K562 (cell line): Measurements from ENCODE around the gene PRSS8. TPM values are rescaled to one million over a fixed set of nuclear protein-coding genes. Genes with fewer than 3 reads are reported as not detected.

Experiments
- ATF1 ChIP-seq, 2 experiments: fragments of 450-650 bp in 1 of 2; IDR thresholded peaks; 2 replicates each; pipeline ENCODE4 v1.6.1; 2016; ENCODE audit warnings: missing compliant biosample characterization in 1 of 2, missing genetic modification characterization in 1 of 2
- CBX3 ChIP-seq, 2 experiments: IDR thresholded peaks; 1 replicate in 1 of 2; 2 replicates in 1 of 2; pipeline ENCODE4 v1.6.1; 2012; ENCODE audit warnings: inconsistent platforms in 2 of 2, low read length in 2 of 2, borderline replicate concordance in 1 of 2, control low read depth in 1 of 2
- CCNT2 ChIP-seq: IDR thresholded peaks from 2 replicates; pipeline ENCODE4 v1.6.1; 2011; ENCODE audit warnings: borderline replicate concordance, low read depth, mild to moderate bottlenecking, moderate library complexity, mixed read lengths, low read length; ENCODE audit not compliant: insufficient read length; ENCODE audit errors: extremely low read depth
- MYBL2 ChIP-seq, 2 experiments: fragments of 450-650 bp in 1 of 2; sonication (generic) in 1 of 2; formaldehyde crosslinking in 1 of 2; IDR thresholded peaks; 2 replicates each; pipeline versions ENCODE4 v1.6.1 to v1.8.1; 2017 to 2022; ENCODE audit warnings: borderline replicate concordance in 1 of 2, inconsistent platforms in 1 of 2, low read depth in 1 of 2, mild to moderate bottlenecking in 1 of 2, missing genetic modification reagents in 1 of 2, moderate library complexity in 1 of 2
- NR4A1 ChIP-seq, 2 experiments: fragments of 250-450 bp in 1 of 2; fragments of 450-650 bp in 1 of 2; sonication (Bioruptor Pico) in 1 of 2; IDR thresholded peaks; 2 replicates each; pipeline versions ENCODE4 v1.4.0 to v1.6.1; 2016 to 2020; ENCODE audit warnings: mild to moderate bottlenecking in 2 of 2, missing compliant biosample characterization in 1 of 2, missing genetic modification characterization in 1 of 2, moderate library complexity in 1 of 2
- WHSC1 ChIP-seq: IDR thresholded peaks from one replicate; pipeline ENCODE4 v1.6.1; 2012; ENCODE audit warnings: low read length, control low read depth, inconsistent platforms
- polyA plus RNA-seq, 8 experiments: library from polyadenylated mRNA; depleted of rRNA in 4 of 8; stranded (reverse) in 5 of 8; unstranded in 3 of 8; fragments of >200 nt; fragmentation: Nextera tagmentation in 2 of 8; fragmentation: Illumina TruSeq in 1 of 8; extraction: Ambion mirVana in 2 of 8; extraction: Trizol in 1 of 8; gene quantifications; 2 replicates each; pipeline versions ENCODE4 v1.2.1 to v1.2.3, GENCODE V29; 2011 to 2014; ENCODE audit warnings: inconsistent platforms in 1 of 8, missing spikeins in 1 of 8
- total RNA-seq, 7 experiments: library from RNA; depleted of rRNA in 6 of 7; stranded (reverse); fragments of >200 nt in 6 of 7; fragmentation: Illumina TruSeq in 2 of 7; extraction: Trizol in 2 of 7; gene quantifications; 2 replicates each; pipeline versions ENCODE4 v1.2.1 to v1.2.3, GENCODE V29; 2011 to 2021; ENCODE audit warnings: low replicate concordance in 1 of 7
- TF ChIP-seq, protein P1 (sequence below): fragments of 200-600 bp; sonication (generic); IDR thresholded peaks from one replicate; pipeline ENCODE4 v1.6.1; 2012; ENCODE audit warnings: mild to moderate bottlenecking, low read depth, low read length, inconsistent platforms
- TF ChIP-seq, protein P2 (sequence below): conservative IDR thresholded peaks from 2 replicates; pipeline ENCODE4 v1.6.1; 2011; ENCODE audit warnings: low read depth, mild to moderate bottlenecking, low read length; ENCODE audit not compliant: control insufficient read depth
- TF ChIP-seq, protein P3 (sequence below): sonication (generic); formaldehyde crosslinking; IDR thresholded peaks from 2 replicates; pipeline ENCODE4 v1.9.0; 2022; ENCODE audit warnings: mild to moderate bottlenecking, missing genetic modification reagents
- TF ChIP-seq, protein P4 (sequence below), 2 experiments: IDR thresholded peaks; 2 replicates each; pipeline ENCODE4 v1.6.1; 2011; ENCODE audit warnings: borderline replicate concordance in 1 of 2, control low read depth in 1 of 2, low read depth in 1 of 2, low read length in 1 of 2, mild to moderate bottlenecking in 1 of 2, mixed read lengths in 1 of 2, moderate library complexity in 1 of 2; ENCODE audit not compliant: insufficient read depth in 1 of 2, insufficient read length in 1 of 2, poor library complexity in 1 of 2, severe bottlenecking in 1 of 2; ENCODE audit errors: extremely low read depth in 1 of 2

The PRSS8 gene
- total and polyA plus RNA-seq, 9 of the 15 experiments (the other 6 are each of a cell fraction or from before 2014, with no cell fraction given): 0.25 to 3.9 (median 1.3) TPM; not detected in 1

DNA sequence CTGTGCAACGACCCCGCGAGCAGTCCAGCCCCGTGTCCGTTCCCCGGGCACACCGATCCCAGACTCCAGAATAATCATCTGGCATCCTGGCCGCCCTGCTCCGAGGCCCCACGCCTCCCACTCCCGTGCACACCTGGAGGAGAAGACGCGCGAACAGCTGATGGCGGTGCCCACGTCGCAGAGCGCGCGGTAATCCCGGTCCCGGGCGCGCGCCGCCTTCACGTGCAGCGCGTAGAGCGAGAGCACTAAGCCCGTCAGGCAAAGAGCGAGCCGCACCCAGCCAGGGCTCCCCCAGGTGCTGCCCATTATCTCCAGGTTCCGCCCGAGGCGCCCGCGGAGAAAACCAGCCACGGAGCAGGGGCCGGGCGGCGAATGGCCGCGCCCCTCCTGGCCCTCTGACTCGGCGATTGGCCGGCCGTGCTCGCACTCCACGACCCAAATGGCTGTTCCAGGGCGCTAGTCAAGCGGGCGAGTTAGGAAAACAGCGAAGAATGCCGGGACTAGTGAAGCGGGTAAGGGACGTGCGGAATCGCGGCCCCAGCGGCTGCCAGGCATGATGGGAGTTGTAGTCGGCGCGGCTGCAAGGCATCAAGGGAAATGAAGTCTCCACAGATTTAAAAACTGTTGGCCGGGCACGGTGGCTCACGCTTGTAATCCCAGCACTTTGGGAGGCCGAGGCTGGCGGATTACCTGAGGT is 41.0 kb downstream of the PRSS8 start, which contains the start of gene VKORC1 (continued):
- TF ChIP-seq, protein P1, sequence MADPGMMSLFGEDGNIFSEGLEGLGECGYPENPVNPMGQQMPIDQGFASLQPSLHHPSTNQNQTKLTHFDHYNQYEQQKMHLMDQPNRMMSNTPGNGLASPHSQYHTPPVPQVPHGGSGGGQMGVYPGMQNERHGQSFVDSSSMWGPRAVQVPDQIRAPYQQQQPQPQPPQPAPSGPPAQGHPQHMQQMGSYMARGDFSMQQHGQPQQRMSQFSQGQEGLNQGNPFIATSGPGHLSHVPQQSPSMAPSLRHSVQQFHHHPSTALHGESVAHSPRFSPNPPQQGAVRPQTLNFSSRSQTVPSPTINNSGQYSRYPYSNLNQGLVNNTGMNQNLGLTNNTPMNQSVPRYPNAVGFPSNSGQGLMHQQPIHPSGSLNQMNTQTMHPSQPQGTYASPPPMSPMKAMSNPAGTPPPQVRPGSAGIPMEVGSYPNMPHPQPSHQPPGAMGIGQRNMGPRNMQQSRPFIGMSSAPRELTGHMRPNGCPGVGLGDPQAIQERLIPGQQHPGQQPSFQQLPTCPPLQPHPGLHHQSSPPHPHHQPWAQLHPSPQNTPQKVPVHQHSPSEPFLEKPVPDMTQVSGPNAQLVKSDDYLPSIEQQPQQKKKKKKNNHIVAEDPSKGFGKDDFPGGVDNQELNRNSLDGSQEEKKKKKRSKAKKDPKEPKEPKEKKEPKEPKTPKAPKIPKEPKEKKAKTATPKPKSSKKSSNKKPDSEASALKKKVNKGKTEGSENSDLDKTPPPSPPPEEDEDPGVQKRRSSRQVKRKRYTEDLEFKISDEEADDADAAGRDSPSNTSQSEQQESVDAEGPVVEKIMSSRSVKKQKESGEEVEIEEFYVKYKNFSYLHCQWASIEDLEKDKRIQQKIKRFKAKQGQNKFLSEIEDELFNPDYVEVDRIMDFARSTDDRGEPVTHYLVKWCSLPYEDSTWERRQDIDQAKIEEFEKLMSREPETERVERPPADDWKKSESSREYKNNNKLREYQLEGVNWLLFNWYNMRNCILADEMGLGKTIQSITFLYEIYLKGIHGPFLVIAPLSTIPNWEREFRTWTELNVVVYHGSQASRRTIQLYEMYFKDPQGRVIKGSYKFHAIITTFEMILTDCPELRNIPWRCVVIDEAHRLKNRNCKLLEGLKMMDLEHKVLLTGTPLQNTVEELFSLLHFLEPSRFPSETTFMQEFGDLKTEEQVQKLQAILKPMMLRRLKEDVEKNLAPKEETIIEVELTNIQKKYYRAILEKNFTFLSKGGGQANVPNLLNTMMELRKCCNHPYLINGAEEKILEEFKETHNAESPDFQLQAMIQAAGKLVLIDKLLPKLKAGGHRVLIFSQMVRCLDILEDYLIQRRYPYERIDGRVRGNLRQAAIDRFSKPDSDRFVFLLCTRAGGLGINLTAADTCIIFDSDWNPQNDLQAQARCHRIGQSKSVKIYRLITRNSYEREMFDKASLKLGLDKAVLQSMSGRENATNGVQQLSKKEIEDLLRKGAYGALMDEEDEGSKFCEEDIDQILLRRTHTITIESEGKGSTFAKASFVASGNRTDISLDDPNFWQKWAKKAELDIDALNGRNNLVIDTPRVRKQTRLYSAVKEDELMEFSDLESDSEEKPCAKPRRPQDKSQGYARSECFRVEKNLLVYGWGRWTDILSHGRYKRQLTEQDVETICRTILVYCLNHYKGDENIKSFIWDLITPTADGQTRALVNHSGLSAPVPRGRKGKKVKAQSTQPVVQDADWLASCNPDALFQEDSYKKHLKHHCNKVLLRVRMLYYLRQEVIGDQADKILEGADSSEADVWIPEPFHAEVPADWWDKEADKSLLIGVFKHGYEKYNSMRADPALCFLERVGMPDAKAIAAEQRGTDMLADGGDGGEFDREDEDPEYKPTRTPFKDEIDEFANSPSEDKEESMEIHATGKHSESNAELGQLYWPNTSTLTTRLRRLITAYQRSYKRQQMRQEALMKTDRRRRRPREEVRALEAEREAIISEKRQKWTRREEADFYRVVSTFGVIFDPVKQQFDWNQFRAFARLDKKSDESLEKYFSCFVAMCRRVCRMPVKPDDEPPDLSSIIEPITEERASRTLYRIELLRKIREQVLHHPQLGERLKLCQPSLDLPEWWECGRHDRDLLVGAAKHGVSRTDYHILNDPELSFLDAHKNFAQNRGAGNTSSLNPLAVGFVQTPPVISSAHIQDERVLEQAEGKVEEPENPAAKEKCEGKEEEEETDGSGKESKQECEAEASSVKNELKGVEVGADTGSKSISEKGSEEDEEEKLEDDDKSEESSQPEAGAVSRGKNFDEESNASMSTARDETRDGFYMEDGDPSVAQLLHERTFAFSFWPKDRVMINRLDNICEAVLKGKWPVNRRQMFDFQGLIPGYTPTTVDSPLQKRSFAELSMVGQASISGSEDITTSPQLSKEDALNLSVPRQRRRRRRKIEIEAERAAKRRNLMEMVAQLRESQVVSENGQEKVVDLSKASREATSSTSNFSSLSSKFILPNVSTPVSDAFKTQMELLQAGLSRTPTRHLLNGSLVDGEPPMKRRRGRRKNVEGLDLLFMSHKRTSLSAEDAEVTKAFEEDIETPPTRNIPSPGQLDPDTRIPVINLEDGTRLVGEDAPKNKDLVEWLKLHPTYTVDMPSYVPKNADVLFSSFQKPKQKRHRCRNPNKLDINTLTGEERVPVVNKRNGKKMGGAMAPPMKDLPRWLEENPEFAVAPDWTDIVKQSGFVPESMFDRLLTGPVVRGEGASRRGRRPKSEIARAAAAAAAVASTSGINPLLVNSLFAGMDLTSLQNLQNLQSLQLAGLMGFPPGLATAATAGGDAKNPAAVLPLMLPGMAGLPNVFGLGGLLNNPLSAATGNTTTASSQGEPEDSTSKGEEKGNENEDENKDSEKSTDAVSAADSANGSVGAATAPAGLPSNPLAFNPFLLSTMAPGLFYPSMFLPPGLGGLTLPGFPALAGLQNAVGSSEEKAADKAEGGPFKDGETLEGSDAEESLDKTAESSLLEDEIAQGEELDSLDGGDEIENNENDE: no peak
- TF ChIP-seq CBX3 (IDR thresholded peaks at IDR 0.05; ENCODE audit: borderline replicate concordance in 1 of 2, low read length in 2 of 2) (0 out of 3 replicates have a peak, but pooled peaks of 1 of the 2 experiments have one; percentile 60), WHSC1 (no peak), MYBL2 (IDR thresholded peaks at IDR 0.05; ENCODE audit: low read depth) (peak; percentile 78), MYBL2 (CRISPR knock-in tag; IDR thresholded peaks at IDR 0.05; ENCODE audit: borderline replicate concordance) (no peak), ATF1 (CRISPR knock-in tag; IDR thresholded peaks at IDR 0.05) (no peak), ATF1 (tag; IDR thresholded peaks at IDR 0.05) (peak; percentile 77), NR4A1 (CRISPR knock-in tag; IDR thresholded peaks at IDR 0.05) (no peak), NR4A1 (tag; IDR thresholded peaks at IDR 0.05) (no peak), CCNT2 (peak; percentile 84)
- TF ChIP-seq, protein P2, sequence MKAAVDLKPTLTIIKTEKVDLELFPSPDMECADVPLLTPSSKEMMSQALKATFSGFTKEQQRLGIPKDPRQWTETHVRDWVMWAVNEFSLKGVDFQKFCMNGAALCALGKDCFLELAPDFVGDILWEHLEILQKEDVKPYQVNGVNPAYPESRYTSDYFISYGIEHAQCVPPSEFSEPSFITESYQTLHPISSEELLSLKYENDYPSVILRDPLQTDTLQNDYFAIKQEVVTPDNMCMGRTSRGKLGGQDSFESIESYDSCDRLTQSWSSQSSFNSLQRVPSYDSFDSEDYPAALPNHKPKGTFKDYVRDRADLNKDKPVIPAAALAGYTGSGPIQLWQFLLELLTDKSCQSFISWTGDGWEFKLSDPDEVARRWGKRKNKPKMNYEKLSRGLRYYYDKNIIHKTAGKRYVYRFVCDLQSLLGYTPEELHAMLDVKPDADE: peak; percentile 89
- TF ChIP-seq, protein P3, sequence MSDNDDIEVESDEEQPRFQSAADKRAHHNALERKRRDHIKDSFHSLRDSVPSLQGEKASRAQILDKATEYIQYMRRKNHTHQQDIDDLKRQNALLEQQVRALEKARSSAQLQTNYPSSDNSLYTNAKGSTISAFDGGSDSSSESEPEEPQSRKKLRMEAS (CRISPR knock-in tag): peak; percentile 80
- TF ChIP-seq, protein P4, sequence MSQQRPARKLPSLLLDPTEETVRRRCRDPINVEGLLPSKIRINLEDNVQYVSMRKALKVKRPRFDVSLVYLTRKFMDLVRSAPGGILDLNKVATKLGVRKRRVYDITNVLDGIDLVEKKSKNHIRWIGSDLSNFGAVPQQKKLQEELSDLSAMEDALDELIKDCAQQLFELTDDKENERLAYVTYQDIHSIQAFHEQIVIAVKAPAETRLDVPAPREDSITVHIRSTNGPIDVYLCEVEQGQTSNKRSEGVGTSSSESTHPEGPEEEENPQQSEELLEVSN (IDR thresholded peaks at IDR 0.05; ENCODE audit: borderline replicate concordance in 1 of 2, extremely low read depth in 1 of 2, insufficient read depth in 1 of 2, insufficient read length in 1 of 2, low read depth in 1 of 2, low read length in 1 of 2, poor library complexity in 1 of 2, severe bottlenecking in 1 of 2): peak; percentile 76 to 87
